Measurements from ENCODE around the gene NUP214.
A peak's percentile ranks its signal among the peaks of the same experiment; 100 is the strongest.

Gene NUP214

GRCh38 chr9:131125288-131126058, at the start of gene NUP214:
Gene NUP214 (plus strand): TSS chr9:131125586. CDS start chr9:131125705, 119 bp downstream.
- peak; percentile 99 for DNase-seq (ENCODE audit: low spot score)

DNA sequence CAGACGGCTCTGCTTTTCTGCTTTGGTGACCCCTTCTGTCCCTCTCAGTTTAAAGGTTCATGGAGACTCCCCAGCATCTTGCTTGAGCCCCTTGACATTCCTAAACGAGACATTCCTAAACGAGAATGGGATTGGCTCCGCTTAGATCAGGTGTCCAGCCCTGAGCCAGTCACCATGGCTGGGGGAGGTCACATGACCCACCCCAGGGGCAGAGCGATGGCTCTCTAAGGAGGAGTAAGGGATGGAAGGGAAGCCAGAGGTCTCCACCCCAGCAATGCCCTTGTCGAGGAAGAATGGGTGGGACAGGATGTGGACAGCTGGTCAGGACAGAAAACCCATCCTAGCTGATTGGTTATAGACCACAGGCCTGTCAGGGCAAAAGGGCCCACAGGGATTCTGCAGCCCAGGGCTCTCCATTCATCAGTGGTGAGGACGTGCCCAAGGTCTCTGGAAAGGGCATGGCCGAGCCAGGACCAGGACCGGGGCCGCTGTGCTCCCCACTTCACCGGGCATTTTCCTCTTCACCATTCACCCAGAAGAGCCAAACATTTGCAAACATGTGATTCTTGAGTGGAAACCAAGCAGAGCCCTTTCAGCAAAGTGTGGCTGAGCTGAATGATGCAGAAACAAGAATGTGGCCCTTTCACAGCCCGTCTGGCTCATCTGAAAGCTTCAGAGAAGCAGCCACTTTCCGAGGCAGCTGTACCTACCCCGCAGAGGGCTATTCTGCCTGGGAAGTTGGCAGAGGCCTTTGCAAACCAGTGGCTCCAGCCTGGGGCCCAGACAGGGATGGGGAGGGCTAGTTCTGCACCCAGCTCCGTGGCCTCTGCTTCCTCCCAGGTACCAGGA, 48.8 kb upstream of the NUP214 start:
- DNase-seq (ENCODE audit: low spot score), result no peak

- no peak for DNase-seq (ENCODE audit: low spot score)
Observed at GRCh38 chr9:131078427-131079366, 46.7 kb upstream of the NUP214 start.

- DNase-seq (ENCODE audit: low spot score), result no peak
Observed at GRCh38 chr9:131080589-131080988, 44.8 kb upstream of the NUP214 start.

DNA sequence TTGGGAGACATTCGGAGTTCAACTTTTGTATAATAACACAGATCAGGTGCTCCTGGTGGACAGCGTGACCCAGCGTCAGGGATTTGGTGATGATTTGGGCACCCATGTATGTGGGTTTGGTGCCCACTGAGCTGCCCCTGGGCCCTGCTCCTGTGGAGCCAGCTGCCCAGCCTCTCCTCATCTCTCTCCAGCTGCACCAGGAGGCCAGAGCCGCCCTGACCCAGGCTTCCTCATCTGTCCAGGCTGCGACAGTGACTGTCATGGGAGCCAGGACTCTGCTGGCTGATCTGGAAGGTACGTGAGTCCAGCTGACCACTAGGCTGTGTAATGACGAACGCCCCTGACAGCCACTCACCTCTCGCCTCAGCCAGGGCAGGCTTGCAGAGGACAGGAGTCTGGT, 43.5 kb upstream of the NUP214 start:
- DNase-seq (ENCODE audit: low spot score), result no peak

- DNase-seq (ENCODE audit: low spot score), result no peak
Observed at GRCh38 chr9:131082774-131083512, 42.4 kb upstream of the NUP214 start.

GRCh38 chr9:131084661-131085369, 40.6 kb upstream of the NUP214 start:
- no peak for DNase-seq (ENCODE audit: low spot score)

- DNase-seq (ENCODE audit: low spot score), result no peak
Observed at GRCh38 chr9:131085370-131086122, 39.8 kb upstream of the NUP214 start.

DNA sequence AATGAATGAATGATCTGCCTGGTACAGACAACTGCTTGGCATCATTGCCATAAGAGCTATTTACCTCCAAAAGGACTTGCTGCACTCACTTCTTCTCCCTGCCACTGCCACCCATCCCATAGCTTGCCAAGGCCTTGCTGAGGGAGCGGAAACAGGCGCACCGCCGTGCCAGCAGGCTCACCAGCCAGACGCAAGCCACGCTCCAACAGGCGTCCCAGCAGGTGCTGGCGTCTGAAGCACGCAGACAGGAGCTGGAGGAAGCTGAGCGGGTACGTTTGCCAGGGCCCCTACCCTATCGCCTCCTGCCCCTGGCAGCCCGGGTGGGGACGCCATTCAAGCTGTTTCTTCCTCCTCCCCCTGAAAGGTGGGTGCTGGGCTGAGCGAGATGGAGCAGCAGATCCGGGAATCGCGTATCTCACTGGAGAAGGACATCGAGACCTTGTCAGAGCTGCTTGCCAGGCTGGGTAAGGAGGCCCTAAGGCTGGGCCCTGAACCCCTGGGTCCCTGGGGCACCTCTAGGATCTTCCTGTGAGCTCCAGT, 38.0 kb upstream of the NUP214 start:
- DNase-seq (ENCODE audit: low spot score), result no peak

- no peak for DNase-seq (ENCODE audit: low spot score)
Observed at GRCh38 chr9:131090025-131090787, 35.2 kb upstream of the NUP214 start.

GRCh38 chr9:131091352-131091992, 33.9 kb upstream of the NUP214 start:
- DNase-seq (ENCODE audit: low spot score), result no peak

DNA sequence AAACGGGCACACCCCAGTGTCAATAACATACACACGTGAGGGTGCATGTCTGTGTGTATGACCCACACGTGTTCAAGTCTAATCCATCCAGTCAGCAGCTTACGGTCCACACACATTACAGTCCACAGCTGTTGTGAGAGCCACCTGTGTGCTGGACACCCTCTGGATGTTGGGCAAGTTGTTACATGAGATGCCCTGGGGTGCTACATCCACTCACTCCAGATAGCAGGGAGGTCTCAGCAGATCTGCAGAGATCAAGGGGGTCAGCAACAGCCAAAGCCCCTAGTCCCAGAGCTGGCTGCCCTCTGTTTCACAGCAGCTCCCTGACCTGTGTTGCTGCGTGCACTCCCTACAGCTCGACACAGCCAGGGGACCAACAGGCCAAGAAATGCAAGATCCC, 33.4 kb upstream of the NUP214 start:
- DNase-seq (ENCODE audit: low spot score), result no peak

DNA sequence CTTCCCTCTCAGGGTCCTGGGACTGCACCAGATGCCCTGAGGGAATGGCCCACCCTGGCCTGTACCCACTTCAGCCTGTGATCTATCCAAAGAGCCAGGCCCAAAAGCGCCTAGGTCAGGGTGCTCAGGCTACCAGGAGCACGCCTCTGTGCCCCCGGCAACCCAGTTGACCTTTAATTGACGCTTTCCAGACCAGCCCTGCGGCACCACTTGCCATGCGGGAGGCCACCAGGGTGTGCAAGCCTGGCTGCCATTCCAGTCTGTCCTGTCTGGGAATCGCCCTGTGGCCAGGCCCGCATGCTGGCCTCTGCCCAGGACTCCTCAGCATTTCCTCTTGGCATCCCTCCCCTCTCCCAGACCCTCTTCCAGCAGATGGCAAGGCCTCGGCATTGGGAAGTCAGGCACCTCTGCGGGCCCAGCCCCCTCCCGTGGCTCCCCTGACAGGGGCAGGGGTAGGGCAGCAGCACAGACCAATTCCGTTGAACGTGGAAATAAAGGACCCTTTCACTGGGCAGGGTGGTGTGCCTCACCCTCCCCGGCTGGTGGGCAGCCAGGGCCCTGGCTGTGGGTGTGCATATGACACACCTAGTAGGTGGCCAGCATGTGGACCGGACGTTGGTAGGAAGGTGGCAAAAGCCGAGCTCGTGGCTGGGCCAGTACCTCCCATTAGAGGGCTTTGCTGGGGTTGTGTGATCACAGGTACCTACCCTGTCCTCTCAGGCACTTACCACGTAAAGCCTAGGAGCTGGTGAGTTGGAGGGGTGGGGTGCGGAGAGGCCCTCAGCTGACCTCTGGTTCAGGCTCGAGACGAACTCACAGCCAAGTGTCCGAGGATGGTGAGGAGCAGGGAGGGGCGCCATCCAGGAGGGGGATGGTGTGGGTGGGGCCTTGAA, 32.6 kb upstream of the NUP214 start:
- no peak for DNase-seq (ENCODE audit: low spot score)

- no peak for DNase-seq (ENCODE audit: low spot score)
Observed at GRCh38 chr9:131094015-131094414, 31.4 kb upstream of the NUP214 start.

DNA sequence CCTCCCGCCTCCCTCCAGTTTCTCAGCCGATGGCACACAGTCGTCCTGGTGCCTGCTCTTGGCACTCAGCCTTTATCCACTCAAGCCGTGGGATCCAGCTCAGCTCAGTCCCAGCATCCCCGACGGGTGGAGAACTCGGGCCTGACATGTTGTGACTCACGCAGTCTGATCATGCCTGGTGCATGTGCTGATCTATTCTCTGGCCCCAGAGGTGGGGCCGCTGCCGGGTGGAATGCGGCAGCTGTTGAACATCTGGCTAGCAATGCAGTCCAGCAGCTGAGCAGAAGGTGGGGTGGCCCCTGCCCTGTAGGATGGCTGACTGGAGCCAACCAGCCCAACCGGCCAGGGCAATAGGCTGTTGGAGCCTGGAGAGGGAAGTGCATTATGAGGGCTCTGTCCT, 30.8 kb upstream of the NUP214 start:
- DNase-seq (ENCODE audit: low spot score), result no peak

DNA sequence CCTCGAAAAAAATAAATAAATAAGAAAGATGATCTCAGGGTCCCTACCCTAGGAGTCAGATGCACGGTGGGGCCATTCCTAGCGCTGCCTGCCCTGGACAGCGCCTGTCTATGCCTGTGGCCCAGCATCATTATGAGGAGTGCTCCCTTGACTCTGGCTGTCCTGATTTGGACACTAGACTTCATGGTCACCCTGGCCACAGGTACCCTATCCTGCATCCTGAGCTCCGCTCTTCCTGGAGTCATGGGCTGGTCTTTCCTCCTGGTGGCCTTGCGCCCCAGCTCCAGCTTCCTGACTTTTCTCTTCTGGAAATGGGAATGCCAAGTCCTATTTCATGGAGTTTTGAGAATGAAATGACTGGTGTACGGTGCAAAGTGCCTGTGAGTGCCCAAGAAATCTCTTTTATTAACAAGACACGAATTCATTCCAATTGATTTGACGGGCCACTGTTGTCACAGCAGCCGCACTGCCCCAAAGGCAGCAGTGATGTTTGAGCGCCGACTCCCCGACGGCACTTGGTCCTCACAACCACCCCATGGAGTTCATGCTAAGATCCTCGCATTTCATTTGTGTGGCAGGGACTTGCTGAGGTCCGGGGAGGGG, 29.6 kb upstream of the NUP214 start:
- DNase-seq (ENCODE audit: low spot score), result no peak

Data from germinal center (tissue), 1 donor.